Stimulated activated CD8-positive, alpha-beta memory T cell treated with anti-CD3 and anti-CD28 coated beads, Interleukin-15, amount 100 ng/mL, for 24 hours (primary cell): Measurements from ENCODE around the gene CDH22.

Source experiments
- DNase-seq: peaks from one replicate; pipeline ENCODE4 v3.0.0-alpha.2; 2020; ENCODE audit warnings: low read depth

Gene CDH22

DNA sequence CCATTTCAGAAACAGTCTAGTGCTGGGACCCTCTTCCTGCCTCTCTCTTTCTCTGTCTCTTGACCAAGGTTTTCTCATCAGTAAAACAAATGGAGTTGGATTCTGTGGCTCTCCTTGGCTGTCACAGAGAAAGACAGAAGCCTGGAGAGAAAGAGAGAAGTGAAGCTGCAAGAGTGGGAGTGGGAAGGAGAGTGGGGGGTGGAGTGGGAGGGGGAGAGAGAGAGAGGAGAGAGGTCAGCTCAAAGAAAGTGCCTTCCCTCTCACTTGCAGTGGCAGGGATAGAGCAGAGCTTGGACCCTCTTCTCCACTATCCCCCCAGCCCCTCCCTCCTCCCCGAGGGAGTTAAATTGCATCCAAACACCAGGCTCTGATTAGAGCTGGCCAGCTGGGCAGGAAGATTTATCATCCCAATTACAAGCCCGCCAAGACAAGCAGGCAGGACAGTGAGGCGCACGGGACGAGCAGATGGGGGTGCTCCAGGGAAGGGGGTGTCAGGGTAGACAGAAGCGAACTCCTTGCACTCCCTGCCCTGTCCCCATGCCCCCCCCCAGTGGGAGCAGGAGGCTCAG lies 115.8 kb downstream of the CDH22 start:
- no peak for DNase-seq

DNA sequence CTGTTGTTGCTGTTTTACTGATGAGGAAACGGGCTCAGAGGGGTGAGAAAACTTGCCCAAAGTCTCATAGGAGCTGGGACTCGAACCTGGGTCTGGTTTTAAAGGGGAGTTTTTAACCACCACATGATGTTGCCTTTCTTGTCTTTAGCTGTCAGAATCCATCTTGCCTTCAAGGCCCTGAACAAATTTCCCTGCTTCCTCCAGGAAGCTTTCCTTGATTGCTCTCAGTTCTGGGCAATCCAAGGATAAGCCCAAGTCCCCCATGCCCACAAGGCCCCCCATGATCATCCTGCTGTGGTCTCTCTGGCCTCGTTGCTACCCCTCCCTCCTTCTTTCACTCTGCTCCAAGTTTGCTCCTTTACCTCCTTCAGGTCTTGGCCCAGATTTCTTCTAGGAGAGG lies 116.7 kb downstream of the CDH22 start:
- DNase-seq: no peak

DNA sequence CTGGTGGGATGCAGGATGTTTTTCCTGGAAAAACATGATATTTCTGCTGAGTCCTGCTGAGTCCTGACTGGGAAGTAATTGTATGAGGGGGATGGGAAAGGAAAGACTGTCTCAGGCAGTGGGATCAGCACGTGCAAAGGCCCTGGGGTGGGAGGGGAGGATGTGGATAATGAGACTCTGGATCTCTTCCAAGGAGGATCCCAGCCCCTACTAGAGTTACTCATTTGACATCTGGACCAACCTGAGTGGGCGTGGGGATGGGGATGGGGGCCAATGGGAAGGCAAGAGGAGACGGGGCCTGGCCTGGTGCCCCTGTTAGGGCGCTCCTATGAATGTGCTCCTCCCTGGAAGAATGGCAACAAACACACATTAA lies 117.1 kb downstream of the CDH22 start:
- no peak for DNase-seq

DNA sequence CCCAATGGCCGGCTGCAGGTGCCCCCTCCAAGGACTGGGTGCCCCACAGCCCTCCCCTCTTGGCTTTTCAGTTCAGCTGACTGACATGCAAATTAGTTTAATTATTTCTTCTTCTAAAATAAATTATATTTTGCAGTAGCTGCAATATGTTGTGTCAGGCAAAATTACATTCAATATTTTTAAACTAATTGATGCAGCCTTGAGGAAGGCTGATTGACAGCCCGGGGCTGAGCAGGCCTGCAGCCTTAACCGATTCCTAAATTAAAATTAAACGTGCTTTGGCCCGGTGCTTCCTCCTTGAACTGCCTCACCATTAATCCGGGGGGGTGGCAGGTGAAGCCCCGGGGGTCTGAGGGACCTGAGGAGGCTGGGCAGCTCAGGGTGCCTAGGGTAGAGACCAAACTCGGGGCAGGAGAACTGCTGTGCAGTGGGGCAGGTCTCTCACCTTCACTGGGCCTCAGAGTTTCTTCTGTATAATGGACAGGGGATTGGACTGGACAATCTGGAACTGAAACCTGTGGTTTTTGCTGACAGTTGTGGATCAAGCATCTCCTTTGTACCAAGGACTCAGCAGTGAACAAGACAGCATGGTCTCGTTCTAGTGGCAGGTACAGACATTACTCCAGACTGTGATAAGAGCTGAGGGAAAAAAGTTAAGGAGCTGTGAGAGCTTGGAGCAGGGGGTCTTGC lies 117.7 kb downstream of the CDH22 start:
- DNase-seq: no peak

DNA sequence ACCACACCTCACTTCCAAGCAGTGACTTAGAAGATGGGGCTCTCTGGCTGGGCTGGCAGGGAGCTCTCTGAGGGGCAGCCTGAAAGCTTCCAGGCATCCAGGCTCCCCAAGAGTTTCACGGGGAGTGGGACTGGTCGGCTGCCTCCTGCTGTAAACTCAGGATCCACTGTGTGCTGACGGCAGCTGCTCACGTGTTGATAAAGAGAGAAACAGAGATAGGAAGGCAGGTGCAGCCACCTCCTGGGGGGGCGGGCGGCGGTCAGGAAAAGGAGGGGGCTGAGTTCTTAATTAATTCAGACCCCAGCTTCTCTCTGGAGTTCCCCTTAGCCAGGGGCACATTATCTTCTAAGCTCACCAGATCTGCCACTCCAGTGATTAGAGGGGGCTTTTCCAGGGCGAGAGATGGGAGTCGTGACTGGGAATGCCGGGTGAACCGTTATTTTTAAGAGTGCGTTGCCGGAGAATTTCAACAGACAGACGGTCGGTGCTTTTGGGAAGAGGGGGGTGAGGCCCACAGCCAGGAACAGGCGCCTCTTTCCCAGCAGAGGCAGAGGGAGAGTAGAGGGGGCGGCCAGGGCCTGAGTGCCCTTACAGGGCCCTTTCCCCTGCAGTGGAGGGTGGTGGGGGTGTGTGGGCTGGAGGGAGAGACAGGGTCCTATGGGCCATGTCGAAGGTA lies 119.3 kb downstream of the CDH22 start:
- DNase-seq: no peak

DNA sequence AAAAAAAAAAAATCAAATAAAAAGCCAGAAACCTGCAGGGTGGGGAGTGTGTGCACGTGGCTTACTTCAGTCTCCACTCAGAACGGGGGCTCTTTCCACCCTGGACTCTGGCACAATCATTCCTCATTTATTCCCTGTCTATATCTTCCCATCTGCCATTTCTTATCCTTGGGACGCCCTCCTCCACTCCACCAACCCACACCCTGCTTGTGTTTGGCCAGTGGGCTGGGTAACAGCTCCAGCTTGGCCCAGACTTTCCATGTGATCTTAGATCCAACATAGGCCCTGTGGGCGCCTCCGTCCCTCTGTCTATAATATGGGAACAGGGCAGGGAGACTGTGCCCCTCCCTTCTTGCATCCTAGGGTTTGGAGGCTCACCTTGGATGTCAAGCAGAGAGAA lies 122.1 kb downstream of the CDH22 start:
- DNase-seq: no peak

DNA sequence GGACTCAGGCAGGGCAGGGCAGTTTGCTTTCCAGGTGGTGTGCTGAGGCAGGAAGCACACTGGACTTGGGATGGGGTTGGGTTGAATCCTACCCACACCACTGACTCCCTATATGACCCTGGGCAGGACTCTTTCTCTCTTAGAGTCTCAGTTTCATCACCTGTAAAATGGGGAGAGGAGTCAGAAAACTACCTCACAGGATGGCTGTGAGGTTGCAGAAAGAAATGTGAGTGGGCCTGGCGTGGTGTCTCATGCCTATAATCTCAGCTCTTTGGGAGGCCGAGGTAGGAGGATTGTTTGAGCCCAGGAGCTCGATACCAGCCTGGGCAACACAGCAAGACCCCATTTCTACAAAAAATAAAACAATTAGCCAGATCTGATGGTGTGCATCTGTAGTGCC lies 122.9 kb downstream of the CDH22 start:
- no peak for DNase-seq

DNA sequence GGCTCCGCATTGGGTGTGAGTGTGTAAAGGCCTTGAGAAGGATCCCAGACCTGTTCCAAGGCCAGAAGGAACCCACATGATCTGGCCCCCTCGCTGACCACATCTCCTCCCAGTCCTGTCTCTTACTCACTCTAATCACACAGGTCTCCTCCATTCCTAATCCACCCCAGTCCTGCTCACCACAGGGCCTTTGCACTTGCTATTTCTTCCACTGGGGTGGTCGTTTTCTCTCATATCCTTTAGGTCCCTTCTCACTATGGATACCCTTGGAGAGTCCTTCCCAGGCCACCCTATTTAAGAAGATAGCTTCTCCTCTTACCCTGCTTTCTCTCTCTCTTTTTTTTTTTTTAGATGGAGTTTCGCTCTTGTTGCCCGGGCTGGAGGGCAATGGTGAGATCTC lies 124.5 kb downstream of the CDH22 start:
- DNase-seq: no peak

DNA sequence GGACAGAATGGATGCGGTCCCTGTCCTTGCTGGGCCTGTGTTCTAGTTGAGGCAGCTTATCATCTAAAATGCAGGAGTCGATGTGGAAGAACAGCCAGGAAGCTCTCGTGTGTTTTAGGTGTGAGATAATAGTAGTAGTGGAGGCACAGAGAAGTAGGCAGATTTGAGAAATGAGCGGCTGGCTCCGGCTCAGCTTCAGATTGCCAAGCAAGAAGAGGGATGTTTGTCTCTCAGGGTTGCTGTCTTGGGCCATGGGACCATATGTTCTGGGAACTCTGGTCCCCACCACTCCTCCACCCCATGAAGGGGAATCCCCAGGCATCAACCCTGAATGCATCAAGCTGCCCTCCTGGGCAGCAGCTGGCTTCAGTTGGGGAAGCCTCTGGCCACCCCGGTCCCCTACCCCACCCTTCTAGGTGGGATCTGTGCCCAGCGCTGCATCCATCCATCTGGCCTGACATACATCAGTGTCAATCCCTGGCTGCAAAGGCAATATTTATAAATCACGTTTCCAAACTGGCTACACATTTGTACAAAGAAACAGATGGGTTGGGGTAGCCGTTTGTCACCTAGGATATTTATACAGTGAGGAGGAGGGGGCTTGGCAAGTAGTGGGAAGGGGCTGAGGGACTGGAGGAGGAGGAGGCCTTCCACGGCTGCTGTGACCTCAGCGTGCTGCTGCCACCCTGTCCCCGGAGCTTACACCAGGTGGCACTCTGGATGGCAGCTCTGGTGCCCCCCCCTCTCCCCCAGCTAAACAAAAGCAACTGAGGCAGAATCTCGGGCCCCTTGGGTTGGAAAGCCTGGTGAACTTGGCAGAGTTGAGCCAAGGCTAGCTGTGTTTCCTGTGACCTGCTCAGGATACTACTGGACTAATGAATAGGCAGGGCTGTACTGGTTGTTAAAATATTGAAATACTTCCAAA lies 125.8 kb downstream of the CDH22 start:
- DNase-seq: no peak

DNA sequence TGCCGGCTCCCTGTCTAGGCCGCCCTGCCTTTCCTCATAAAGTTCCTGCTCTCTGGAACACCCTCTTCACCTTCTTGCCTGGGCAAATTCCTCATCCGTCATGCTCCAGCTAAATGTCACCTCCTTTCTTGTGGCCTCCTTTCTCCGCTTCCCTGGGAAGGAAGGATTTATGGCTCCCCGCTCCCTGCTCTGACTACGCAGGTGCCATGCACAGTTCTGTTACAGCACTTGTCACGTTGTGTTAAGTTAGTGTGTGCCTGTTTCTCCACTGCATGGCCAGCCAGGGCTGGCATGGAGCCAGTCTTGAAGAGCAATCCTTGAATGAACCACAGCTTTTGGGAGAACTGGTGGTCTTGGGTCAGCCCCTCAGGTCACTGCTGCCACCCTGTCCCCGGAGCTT lies 128.4 kb downstream of the CDH22 start:
- no peak for DNase-seq

DNA sequence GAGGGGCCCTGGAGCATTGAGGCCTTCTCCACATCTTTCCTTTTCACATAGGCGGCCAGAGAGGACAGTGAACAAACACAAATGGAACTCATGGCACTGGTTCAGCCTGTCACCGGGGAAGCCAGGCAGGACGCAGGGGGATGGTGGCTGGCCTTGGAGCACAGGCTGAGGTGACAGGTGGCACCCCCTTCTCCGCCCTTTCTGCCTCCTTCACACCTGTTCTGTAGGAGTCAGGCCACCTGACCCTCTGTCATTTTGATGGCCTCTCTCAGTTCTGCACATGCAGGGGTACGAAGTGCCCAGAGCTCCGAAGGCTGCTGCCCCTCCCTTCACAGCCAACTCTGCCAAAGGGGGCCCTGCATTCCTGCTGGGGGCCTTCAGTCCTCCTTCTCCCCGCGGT lies 129.4 kb downstream of the CDH22 start:
- no peak for DNase-seq

DNA sequence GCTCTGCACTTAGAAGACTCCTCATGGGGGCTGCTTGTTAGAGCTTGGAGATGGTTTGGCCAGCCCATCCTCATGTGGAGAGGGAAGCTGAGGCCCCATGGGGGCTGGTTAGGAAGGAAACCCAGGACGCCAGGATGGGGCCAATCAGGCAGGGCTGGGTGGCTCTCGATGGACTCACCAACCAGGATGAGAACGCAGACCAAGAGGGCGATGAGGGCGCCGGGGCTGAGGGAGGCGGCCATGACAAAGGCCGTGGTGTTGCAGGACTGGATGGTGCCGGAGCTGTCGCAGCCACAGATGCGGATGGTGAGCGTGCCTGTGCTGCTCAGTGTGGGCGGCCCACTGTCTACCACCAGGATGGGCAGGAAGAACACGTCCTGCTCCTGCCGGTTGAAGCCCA lies 130.5 kb downstream of the CDH22 start:
- DNase-seq: no peak

DNA sequence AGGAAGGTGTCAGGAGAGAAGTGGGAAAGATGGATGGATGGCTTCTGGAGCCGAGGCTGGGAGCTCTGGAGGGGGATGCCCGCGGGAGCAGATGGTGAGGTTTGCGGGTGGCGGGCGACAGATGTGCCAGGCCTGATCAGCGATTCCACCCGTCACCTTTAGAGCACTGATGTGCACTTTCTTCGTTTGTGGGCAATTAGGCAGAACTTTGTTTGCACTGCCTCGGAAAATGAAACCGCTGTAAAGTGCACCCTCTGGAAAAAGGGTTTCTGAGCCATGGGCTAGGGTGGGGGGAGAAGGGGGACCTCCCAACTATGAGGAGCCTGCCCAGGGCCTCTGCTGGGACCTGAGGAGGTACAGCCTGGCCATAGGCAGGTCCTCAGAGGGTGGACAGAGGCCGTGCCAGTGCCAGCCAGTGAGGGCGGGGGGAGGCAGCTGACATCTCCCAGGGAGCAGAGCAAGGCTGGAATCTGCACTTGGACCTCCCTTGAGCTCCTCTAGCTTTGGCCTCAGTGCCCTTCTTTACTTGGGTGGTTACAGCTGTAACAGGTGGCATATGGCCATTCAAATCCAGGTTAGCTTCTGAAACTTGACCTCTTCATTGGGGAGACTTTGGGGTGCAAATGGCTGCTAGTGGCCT lies 131.4 kb downstream of the CDH22 start:
- DNase-seq: no peak

DNA sequence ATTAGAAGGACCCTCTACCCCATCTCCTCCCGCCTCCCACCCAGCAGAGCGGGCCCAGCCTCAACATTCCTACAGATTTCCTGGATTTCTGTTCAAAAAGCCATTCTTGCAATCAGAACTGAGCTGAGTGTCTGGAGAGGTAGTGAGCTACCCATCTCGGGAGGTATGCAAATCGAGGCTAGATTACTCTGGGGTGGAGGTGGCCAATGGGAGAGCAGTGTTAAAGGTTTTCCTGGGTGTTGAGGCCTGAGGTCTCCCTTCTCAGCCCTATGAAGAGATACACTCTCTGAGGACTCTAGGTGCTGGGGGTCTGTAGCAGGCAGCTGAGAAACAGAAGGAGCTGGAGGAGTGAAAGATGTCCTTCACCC lies 133.2 kb downstream of the CDH22 start:
- DNase-seq: no peak

DNA sequence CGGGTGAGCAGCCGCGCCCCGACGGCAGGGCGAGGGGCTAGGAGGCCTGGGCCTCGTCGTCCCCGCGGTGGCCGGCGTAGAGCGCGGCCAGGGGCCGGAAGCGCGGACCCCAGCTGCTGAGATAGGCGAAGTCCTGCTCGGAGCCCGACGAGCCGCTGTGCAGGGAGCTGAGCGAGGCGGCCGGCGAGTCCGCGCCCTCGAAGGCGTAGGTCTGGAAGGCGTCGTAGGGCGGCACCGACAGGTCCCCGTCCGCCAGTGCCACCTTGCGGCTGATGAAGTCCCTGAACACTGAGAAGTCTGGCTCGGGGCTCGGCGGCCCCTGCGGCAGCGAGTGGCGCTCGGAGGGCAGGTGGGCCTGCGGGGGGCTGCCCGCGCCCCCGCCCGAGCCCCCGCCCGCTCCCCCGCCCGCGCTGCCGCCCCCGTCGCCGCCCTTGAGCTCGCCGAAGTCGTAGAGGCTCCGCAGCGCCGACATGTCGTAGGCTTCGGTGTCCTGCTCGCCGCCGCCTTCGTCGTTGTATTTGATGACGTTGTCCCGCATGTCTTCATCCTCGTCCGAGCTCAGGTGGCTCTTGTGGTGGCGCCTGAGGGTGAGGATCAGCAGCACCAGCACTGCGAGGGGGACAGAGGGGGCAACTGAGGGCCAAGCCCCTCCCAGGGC lies 133.7 kb downstream of the CDH22 start:
- DNase-seq: peak; percentile 35

DNA sequence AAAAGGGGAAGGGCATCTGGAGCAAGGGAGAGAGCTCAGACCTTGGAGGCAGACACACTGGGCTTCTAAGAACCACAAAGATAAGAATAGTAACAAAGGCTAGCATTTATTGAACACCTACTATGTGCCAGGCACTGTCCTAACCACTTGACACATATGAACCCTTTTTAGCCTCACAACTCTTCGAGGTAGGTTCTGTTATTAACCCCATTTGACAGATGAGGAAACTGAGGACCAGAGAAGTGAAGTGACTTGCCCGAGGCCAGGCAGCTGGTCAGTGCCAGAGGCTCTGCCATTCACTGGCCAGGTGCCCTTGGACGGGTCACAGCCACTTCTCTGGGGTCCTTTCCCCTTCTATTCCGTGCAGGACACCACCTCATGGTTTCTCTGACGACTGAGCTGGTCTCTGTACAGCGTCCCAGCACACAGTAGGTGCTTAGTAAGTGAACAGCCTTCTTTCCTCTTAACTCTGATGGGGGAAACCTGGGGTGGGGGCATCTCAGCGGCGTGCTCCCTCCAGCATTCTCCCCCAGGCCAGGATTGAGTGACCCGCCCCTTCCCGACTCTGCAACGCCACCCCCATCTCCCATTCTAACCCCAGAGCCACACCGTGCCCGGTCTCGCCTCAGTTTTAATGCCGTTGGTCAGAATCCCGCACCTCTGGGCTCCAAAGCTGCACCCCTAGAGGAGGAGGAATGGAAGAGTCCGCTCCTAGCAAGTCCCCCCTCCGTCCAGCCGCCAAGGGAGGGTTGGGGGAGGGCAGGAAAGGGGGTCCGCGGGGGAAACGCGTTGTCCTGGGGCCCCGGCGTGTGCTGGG lies 134.4 kb downstream of the CDH22 start:
- DNase-seq: no peak

DNA sequence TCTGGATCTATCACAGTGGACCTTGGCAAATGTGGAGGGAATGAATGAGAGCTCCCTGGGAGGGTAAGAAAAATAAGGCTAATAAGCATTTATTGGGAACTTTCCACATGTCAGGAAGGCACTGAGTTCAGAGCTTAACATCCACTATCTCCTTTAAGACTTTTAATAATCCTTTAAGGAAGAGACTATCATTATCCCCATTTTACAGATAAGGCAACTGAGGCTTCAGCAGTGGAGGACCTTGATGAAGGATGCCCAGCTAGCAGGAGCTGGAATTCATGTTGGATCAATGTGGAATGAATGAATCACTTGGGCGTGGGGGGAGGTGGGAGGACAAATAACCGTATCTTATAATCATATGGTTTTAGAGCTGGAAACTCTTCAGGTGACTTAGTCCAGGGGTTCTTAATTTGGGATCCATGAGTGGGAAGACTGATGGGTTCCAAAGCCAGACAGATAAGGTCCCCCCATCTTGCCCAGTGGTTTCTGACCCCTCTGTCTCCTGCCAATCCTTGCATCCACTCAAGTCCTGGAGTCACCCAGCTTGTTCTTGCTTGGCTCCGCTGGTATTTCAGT lies 135.2 kb downstream of the CDH22 start:
- no peak for DNase-seq

DNA sequence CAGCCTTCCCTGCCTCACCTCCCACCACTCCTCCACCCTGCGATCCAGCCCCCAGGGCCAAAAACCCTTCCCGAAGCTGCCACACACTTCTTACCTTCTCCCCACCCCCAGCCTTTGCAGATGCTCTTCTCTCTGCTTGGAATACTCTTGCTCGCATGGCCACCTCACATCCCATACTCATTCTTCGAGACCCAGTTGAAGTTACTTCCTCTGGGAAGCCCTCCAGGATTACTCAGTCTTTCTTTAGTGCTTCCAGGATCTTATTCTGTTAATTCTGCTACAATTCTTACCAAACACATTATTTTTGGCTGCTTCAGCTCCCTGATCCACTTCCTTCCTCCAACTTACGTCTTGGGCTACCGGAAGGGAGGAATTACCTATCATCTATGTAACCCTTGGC lies 135.8 kb downstream of the CDH22 start:
- no peak for DNase-seq

DNA sequence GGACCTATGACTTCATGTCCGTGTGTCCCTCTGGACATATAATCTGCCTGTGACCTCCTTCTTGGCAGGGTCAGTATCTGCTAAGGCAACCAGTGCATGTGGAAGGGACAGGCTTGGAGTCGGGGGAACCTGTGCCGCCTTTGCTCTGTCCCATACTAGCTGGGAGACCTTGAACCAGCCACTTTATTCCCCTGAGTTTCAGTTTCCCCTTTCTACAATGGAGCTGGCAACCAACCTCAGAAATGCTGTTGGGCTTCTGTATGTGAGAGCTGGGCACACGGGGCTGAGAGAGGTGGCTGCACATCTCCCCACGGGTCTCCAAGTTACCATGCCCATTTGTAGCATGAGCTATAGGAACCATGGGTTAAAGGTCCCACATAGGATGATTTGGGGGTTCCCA lies 136.4 kb downstream of the CDH22 start:
- no peak for DNase-seq

DNA sequence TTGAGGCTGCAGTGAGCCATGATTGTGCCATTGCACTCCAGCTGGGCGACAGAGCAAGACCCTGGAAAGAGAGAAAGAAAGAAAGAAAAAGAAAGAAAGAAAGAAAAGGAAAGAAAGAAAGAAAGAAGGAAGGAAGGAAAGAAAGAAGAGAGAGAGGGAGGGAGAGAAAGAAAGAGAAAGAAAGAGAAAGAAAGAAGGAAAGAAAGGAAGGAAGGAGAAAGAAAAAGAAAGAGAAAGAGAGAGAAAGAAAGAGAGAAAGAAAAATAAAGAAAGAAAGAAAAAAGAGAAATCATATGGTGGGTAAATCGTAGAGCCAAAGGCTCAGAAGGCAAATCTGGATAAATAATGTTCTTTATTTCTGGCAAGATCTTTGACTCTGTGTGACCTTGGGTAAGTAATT lies 136.8 kb downstream of the CDH22 start:
- DNase-seq: no peak
